ENCODE data around the gene IMP4.

IMP4 gene

DNA sequence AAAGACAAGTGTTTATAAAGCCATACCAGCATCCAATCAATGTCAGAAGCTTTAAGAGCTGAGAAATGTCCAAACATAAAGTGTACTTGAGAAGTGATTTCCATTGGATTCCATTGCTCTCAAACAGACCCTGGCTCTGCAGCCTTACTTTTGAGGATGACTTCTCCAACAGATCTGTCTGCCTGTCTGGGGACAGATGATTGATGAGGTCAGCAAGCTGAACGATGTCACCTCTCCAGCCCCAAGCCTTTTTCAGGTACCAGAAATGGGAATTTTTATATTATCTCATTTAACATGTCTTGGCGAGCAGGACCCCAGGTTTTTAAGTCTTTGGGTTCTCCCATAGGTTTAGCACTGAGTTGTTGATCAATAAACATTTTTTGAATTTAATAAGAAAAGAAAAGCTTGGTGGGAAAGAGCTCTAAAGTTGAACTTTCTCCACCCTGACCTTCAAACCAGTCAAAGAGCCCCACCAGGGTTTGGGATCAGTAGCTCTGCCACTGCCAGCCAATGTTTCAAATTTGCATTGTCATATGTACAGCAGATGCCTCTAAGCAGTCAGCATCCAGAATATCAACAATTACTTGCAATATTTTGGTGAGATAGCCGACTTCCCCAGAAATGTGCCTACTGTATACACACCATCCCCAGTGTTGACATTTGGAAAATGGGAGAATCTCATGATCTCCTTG lies 35.7 kb downstream of the IMP4 start:
- DNase-seq: no peak

- DNase-seq: no peak
Observed at GRCh38 chr2:130378898-130379214, 36.2 kb downstream of the IMP4 start.

DNA sequence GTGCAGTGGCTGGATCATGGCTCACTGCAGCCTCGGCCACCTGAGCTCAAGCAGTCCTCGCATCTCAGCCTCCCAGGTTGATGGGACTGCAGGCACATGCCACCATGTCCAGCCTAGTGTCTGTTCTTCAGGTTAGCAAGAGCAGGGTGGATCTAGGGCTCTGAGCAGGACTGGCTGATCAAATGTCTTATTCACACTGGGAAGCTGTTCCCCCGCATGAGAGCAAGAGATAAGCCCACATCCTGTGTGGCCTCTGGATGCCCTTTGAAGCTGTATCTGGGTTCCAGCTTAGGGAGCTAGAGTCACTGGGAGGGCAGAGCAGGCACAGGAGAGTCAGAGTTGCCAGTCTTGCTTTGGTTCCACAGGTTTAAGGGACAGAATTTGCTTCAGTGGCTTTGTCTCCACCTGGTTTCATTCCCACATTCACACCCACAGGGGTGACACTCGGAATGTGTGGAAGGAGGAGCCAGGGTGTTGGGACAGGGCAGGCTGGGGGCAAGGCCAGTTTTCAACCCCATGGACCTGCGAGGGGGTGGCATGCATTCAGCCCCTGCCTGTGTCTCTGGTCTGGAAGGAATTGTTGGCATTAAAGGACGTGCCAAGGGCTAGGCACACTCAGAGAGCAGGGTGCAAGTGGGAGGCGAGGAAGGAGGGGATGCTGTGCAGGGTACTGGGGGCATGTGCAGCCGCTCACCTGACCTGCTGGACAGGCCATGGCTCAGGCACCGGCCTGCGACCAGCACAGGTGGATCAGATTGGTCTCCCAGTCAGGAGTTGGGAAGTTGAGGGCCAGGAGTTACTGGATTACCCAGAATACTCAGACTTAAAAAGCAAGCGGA lies 37.6 kb downstream of the IMP4 start:
- DNase-seq: no peak

DNA sequence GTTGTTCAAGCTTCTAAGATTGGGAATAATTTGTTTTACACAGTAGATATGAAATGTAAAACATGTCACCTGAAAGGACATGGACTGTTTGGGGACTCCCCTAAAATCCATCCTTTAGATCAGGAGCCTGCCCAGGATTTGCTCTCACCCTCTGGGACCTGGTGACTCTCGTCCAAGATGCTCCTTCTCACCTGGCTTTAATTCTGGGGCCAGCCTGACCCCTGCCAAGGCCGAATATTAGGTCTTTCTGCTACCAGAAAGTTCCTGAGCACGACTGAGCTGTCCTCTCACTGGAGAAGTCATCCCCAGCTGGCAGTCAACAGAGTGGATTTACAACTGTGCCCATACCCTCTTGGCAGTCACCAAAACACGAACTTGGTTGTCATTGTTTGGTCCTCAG lies 38.4 kb downstream of the IMP4 start:
- no peak for DNase-seq

- DNase-seq: no peak
Observed at GRCh38 chr2:130381619-130382018, 38.9 kb downstream of the IMP4 start.

GRCh38 chr2:130382313-130382917 lies 39.7 kb downstream of the IMP4 start:
- DNase-seq: no peak

GRCh38 chr2:130385709-130386108 lies 43.0 kb downstream of the IMP4 start:
- DNase-seq: no peak

- DNase-seq: no peak
Observed at GRCh38 chr2:130387071-130387400, 44.3 kb downstream of the IMP4 start.

- DNase-seq: no peak
Observed at GRCh38 chr2:130387804-130388203, 45.1 kb downstream of the IMP4 start.

GRCh38 chr2:130388221-130388907 lies 45.7 kb downstream of the IMP4 start:
- DNase-seq: no peak

- no peak for DNase-seq
Observed at GRCh38 chr2:130389358-130389757, 46.7 kb downstream of the IMP4 start.

GRCh38 chr2:130389783-130390182 lies 47.1 kb downstream of the IMP4 start:
- no peak for DNase-seq

- no peak for DNase-seq
Observed at GRCh38 chr2:130390460-130391057, 47.9 kb downstream of the IMP4 start.

DNA sequence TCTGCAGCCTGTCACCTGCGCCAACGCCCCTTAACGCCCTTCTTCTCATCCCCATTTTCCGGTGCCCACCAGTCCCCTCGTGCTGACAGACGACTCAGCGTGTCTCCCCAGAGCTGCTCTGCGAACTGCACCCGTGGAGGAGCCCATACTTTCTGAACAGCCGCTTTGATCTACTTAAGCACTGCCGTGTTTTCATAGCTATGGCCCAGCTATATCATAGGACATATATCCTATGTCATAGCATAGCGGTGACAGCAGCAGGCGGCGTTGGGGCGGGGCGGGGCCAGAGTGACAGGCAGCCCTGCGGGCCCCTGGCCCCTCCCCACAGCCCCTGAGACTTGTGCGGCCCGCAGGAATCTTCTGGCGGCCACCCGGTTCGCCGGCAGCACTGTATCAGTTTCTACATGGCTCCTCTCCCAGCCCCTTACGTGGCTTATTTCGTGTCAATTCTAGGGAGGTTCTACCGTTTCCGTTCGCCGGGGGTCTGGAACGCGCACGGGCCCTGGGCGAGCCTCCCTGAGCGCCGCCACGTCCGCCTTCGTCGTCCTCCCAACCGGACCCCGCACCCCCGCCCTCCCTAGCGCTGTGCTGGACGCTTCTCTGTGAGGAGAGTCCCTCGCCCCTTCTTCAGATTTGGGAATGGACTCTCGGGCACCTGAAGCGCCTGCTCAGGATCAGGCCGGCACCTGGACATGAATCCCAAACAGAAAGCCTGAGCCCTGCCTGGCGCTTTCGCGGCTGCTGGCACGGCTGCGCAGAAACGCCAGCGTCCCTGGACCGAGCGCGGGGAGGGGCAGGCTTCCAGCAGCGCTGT lies 48.6 kb downstream of the IMP4 start:
- peak; percentile 35 for DNase-seq

- DNase-seq: no peak
Observed at GRCh38 chr2:130391872-130392670, 49.4 kb downstream of the IMP4 start.

DNA sequence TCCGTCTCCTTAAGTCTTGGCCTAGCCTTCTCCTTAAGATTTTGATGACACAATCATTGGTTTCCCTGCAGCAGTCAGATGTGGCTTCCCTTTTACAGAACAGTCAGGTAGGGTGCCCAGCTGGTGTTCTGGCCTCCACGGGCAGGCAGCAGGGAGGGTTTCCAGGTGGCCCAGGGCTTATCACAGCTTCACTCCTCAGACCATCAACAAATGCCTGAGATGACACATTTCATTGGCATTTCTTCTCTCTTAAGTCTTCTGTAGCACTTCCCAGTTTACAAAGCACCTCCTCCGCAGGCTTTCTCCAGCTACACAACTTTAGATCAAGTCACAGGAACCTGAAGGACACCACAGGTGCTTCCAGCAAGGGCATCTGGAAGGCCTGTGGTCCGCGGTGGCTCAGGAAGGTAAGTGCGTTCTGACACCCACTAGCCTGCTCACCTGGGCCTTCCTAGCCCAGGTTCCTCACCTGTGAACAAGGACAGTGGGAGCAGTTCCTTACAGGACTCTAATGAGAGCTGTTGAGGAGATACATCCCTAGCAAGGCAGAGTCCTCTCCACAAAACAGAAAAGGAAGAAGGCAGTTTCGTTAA lies 50.7 kb downstream of the IMP4 start:
- no peak for DNase-seq

Measured in DMS 273 treated with DMSO at 0.1 percent for 48 hours (cell line).